ENCODE measurements around the gene PBX2. TPM values are rescaled to one million over a fixed set of nuclear protein-coding genes. Genes with fewer than 3 reads are reported as not detected.
"Not testable (repeated sequence)": the region's sequence is repeated elsewhere in the genome, so short reads cannot be mapped to it uniquely, and the experiment has no call there.

PBX2 gene
- total RNA-seq, 1 donor from 2014 or later, result 16.3 TPM

DNA sequence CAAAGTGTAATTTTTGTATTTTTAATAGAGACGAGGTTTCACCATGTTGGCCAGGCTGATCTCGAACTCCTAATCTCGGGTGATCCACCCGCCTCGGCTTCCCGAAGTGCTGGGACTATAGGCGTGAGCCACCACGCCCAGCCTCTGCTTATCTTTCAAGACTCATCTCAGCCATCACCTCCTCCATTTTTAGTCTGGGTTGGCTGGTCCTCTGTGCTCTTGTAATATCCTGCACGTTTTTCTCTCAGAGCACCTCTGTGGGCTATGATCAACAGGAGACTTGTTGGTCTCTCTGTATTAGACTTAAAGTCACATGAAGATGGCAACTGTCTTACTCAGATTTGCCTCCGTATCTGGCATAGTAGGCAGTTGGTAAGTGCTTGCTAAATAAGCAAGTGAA lies 26.3 kb upstream of the PBX2 start:
- no peak overlapping the region for H3K4me3 ChIP-seq (ENCODE audit: low read depth, low read length)
- FAIRE-seq, result no peak
- no peaks in the 10 kb centered on the region for H3K36me3 ChIP-seq (ENCODE audit: control insufficient read depth, insufficient read depth, low read length)
- no peaks in the 10 kb centered on the region for H3K27me3 ChIP-seq (ENCODE audit: control insufficient read depth, insufficient read depth, low read length)
- TF ChIP-seq, protein P1, sequence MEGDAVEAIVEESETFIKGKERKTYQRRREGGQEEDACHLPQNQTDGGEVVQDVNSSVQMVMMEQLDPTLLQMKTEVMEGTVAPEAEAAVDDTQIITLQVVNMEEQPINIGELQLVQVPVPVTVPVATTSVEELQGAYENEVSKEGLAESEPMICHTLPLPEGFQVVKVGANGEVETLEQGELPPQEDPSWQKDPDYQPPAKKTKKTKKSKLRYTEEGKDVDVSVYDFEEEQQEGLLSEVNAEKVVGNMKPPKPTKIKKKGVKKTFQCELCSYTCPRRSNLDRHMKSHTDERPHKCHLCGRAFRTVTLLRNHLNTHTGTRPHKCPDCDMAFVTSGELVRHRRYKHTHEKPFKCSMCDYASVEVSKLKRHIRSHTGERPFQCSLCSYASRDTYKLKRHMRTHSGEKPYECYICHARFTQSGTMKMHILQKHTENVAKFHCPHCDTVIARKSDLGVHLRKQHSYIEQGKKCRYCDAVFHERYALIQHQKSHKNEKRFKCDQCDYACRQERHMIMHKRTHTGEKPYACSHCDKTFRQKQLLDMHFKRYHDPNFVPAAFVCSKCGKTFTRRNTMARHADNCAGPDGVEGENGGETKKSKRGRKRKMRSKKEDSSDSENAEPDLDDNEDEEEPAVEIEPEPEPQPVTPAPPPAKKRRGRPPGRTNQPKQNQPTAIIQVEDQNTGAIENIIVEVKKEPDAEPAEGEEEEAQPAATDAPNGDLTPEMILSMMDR (IDR thresholded peaks at IDR 0.05; ENCODE audit: insufficient read depth, low read length, severe bottlenecking), result no peak
- DNase-seq (ENCODE audit: low read depth), result no peak

DNA sequence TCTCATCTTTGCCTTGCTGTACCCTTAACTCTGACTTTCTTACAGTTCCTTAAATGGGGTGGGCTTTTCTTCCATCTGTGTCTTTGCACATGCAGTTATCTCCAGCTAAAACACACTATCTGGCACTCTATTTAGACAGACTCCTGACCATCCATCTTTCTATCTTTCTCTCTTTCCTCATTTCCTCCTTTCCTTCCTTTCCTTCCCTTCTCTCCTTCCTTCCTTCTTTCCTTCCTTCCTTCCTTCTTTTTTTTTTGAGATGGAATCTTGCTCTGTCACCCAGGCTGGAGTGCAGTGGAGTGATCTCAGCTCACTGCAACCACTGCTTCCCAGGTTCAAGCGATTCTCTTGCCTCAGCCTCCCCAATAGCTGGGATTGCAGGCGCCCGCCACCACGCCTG lies 25.6 kb upstream of the PBX2 start:
- no peak for DNase-seq (ENCODE audit: low read depth)
- no peak for FAIRE-seq
- no peaks in the 10 kb centered on the region for H3K27me3 ChIP-seq (ENCODE audit: control insufficient read depth, insufficient read depth, low read length)
- no peaks in the 10 kb centered on the region for H3K36me3 ChIP-seq (ENCODE audit: control insufficient read depth, insufficient read depth, low read length)
- H3K4me3 ChIP-seq (ENCODE audit: low read depth, low read length), result no peak overlapping the region
- TF ChIP-seq, protein P1 (IDR thresholded peaks at IDR 0.05; ENCODE audit: insufficient read depth, low read length, severe bottlenecking), result no peak

DNA sequence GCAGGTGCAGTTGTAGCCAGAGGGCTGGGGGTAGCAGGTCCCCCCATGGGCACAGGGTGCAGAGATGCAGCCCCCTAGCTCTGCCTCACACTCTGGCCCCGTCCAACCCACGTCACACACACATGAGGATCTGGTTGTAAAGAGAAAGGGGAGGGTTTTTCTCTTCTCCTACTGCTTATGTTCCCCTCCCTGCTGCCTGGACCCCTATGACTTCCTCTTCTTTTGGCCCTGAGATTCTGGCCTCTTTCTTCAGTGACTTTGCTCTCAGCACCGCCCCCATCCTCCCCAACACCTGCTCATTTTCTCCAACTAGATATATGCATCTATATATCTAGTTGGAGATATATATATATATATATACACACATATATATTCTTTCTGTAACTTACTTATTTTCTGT lies 24.1 kb upstream of the PBX2 start:
- H3K36me3 ChIP-seq (ENCODE audit: control insufficient read depth, insufficient read depth, low read length), result no peaks in the 10 kb centered on the region
- H3K27me3 ChIP-seq (ENCODE audit: control insufficient read depth, insufficient read depth, low read length), result no peaks in the 10 kb centered on the region
- H3K4me3 ChIP-seq (ENCODE audit: low read depth, low read length), result no peak overlapping the region
- FAIRE-seq (no peak), DNase-seq (ENCODE audit: low read depth) (no peak)
- TF ChIP-seq, protein P1 (IDR thresholded peaks at IDR 0.05; ENCODE audit: insufficient read depth, low read length, severe bottlenecking), result no peak

DNA sequence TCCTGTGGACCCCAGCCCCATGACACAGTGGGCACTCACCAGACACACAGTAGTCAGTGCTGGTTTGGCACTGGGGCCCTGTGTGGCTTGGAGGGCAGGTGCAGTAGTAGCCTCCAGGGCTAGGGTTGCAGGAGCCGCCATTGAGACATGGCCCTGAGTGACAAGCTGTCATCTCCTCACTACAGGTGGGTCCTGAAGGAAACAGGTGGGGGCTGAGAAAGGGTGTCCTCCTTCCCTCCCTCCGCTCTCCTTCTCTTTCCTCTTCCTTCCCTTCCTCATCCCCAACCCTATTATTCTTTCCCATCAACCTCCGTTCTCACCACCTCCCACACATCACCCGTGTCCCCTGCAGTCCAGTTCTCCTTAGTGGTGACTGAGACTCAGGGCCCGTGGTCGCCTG lies 23.6 kb upstream of the PBX2 start:
- Histone ChIP-seq H3K4me3 (ENCODE audit: low read depth, low read length) (no peak overlapping the region), H3K27me3 (ENCODE audit: control insufficient read depth, insufficient read depth, low read length) (no peaks in the 10 kb centered on the region), H3K36me3 (ENCODE audit: control insufficient read depth, insufficient read depth, low read length) (no peaks in the 10 kb centered on the region)
- FAIRE-seq, result no peak
- TF ChIP-seq, protein P1 (IDR thresholded peaks at IDR 0.05; ENCODE audit: insufficient read depth, low read length, severe bottlenecking), result no peak
- no peak for DNase-seq (ENCODE audit: low read depth)

DNA sequence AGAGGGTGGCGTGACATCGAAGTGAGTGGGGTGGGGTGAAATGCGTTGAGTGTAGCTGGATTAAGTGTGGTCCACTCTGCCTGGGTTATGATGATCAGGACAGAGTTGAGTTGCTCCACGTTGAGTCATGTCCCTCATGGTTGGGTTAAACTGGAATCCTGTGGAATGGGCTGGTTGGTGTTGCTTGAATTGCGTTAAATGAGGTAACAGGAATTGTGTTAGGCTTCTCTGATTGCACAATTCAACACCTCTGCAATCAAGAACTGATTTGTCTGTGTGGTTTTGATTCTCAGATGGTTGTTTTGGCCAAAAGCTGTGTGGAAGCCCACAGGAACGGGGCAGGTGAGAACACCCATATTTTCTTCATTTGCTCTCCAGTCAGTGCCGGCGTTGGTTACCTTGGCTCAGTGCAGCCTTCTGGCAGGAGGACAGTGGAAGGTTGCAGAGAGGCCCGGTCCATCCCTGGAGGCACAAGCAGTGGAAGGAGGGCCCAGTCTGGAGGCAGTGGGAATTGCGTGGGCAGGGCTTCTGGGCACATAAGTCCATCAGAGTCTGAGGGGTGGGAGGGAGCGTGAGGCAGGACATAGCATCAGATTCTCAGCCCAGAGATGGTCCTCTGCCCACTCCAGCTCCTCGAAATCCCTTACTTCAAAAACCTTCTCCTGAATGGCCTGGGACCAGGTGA lies 22.2 kb upstream of the PBX2 start:
- Histone ChIP-seq H3K27me3 (ENCODE audit: control insufficient read depth, insufficient read depth, low read length) (no peaks in the 10 kb centered on the region), H3K4me3 (ENCODE audit: low read depth, low read length) (no peak overlapping the region), H3K36me3 (ENCODE audit: control insufficient read depth, insufficient read depth, low read length) (no peaks in the 10 kb centered on the region)
- TF ChIP-seq, protein P1 (IDR thresholded peaks at IDR 0.05; ENCODE audit: insufficient read depth, low read length, severe bottlenecking), result no peak
- DNase-seq (ENCODE audit: low read depth) (peak; percentile 40), FAIRE-seq (peak; percentile 68)

DNA sequence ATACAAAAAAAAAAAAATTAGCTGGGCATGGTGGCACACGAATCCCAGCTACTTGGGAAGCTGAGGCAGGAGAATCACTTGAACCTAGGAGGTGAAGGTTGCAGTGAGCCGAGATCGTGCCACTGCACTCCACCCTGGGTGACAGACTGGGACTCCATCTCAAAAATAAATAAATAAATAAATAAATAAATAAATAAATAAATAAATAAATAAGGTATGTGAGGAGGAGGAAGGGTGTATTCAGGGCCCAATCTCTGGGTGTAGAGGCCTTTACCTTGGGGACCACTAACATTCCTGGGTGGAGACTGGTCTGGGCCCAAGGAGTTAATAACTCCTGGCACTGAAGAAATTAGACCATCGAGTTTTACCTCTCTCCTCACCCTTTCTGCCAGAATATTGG lies 21.4 kb upstream of the PBX2 start:
- H3K36me3 ChIP-seq (ENCODE audit: control insufficient read depth, insufficient read depth, low read length); DNase-seq (ENCODE audit: low read depth); H3K27me3 ChIP-seq (ENCODE audit: control insufficient read depth, insufficient read depth, low read length); H3K4me3 ChIP-seq (ENCODE audit: low read depth, low read length); FAIRE-seq: not testable (repeated sequence)
